Coronary artery (tissue), 2 donors: ENCODE data around the gene N4BP2L2.

Experiments
- DNase-seq: peaks from one replicate; pipeline ENCODE4 v3.0.0-alpha.2; 2017; ENCODE audit warnings: low spot score
- H3K27ac ChIP-seq, 2 donors: fragments of 200-600 bp; sonication (generic); one replicate each; pipeline ENCODE4 v1.5.1; 2016 to 2019
- H3K4me3 ChIP-seq: fragments of 200-600 bp; sonication (generic); 2 replicates; pipeline ENCODE4 v1.5.1; 2016; ENCODE audit warnings: mild to moderate bottlenecking, moderate library complexity
- TF ChIP-seq, protein P1 (sequence below): fragments of 200-600 bp; sonication (generic); IDR thresholded peaks from one replicate; pipeline ENCODE4 v1.5.1; 2019; ENCODE audit warnings: antibody characterized with exemption

N4BP2L2 gene

GRCh38 chr13:32415019-32415418 lies 123.6 kb downstream of the N4BP2L2 start:
- TF ChIP-seq, protein P1, sequence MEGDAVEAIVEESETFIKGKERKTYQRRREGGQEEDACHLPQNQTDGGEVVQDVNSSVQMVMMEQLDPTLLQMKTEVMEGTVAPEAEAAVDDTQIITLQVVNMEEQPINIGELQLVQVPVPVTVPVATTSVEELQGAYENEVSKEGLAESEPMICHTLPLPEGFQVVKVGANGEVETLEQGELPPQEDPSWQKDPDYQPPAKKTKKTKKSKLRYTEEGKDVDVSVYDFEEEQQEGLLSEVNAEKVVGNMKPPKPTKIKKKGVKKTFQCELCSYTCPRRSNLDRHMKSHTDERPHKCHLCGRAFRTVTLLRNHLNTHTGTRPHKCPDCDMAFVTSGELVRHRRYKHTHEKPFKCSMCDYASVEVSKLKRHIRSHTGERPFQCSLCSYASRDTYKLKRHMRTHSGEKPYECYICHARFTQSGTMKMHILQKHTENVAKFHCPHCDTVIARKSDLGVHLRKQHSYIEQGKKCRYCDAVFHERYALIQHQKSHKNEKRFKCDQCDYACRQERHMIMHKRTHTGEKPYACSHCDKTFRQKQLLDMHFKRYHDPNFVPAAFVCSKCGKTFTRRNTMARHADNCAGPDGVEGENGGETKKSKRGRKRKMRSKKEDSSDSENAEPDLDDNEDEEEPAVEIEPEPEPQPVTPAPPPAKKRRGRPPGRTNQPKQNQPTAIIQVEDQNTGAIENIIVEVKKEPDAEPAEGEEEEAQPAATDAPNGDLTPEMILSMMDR = no peak
- no peak for DNase-seq
- Histone ChIP-seq H3K27ac (no peak overlapping the region), H3K4me3 (no peak overlapping the region)

DNA sequence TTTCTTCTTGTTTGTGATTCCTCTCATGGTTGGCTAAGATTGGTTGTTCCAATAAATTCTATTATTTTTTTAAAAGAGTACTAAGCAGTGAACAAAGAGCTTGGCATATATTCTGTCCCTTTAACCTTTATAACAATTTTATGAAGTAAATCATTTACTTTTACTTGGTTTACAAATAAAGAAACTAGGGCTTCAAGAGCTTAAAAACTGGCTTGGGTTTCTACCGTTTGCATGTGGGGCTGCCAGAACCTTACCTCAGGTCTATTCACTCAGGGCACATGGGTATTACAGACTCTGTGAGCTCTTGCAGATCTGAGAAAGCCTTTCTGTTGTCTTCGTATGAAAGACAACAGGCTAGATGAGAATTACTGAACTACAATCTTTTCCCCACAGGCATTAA lies 124.0 kb downstream of the N4BP2L2 start:
- no peak for DNase-seq
- TF ChIP-seq, protein P1 = no peak
- no peak overlapping the region for H3K4me3 ChIP-seq
- no peak overlapping the region for H3K27ac ChIP-seq

DNA sequence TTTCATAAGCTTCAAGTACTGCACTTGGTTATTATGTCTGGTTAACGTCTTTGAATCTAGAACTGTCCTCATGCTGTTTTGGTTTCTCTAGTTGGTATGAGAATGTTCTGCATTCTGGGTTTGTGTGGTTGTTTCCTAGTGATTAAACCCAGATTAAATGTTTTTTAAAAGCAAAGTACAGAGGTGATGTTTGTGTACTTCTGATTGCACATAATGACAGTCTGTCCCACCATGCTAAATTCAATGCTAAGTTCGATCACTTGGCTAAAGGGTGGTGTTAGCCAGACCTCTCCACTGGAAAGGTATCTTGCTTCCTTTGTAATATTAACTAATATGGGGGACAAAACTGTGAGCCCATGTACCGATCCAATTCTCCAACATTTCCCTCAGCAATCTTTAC lies 125.3 kb downstream of the N4BP2L2 start:
- TF ChIP-seq, protein P1 = no peak
- H3K4me3 ChIP-seq = no peak overlapping the region
- H3K27ac ChIP-seq = no peak overlapping the region

GRCh38 chr13:32409561-32410421 lies 128.8 kb downstream of the N4BP2L2 start:
- H3K27ac ChIP-seq = peak overlapping the region in 1 of 2 donors; percentile 24
- DNase-seq = no peak

More for the DNA sequence above, 125.3 kb downstream of the N4BP2L2 start:
- no peak for DNase-seq

DNA sequence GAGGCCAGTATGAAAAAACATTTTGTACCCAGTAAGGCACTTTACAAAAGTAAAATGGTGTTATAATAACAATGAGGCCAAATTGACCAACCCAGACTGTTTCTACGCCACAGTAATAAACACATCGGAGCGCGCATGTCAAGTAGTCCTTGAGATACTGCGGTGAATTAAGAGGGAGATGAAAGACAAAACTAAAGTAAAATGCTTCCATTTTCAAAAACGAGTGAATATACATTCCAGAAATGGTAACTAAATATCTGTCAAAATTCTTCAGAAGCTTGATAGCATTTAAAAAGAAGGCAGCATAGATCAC lies 129.6 kb downstream of the N4BP2L2 start:
- DNase-seq = no peak
- no peak overlapping the region for H3K27ac ChIP-seq
- TF ChIP-seq, protein P1 = no peak
- no peak overlapping the region for H3K4me3 ChIP-seq

More at GRCh38 chr13:32409561-32410421, 128.8 kb downstream of the N4BP2L2 start:
- TF ChIP-seq, protein P1 = no peak
- peak overlapping the region; percentile 38 for H3K4me3 ChIP-seq

DNA sequence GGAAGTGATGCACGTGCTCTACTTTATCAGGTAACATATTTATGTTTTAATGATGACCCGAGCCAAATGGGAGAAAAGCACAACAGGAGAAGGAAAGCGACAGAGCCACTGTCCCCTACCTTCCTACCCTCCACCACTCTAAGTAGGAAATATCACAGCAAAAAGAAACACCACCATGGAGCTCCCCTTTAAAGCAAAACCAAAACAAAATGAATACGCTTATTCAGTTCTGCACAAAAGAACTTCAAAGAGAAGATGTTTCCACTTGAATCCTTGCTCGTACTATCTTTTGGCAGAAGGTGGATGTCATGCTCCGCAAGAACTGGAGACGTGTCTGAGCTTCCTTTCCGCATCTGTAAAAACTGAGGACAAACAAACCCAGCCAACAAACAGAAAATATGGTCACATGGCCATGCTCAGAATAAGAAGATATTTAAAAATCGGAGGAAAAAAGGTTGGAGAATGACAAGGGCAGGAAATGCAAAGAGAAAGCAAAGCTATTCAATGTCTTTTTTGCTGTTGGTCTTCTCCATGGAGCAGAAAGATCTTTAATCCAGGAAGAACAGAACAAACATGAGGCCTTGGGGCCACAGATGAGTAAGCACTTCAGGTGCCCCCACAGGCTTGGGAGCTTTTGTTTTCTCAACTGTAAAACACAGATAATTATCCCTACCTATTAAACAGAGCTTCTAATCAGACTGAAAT lies 130.1 kb downstream of the N4BP2L2 start:
- no peak for DNase-seq
- TF ChIP-seq, protein P1 = no peak
- Histone ChIP-seq H3K4me3 (no peak overlapping the region), H3K27ac (no peak overlapping the region)
